GM12891 (cell line): ENCODE measurements around the gene GINM1.

Experiments
- DNase-seq: peaks from one replicate; pipeline ENCODE4 v3.0.0; 2011; ENCODE audit warnings: low spot score; ENCODE audit not compliant: insufficient read length
- FAIRE-seq: peaks from 2 replicates; lab custom pipeline; 2011; peaks lifted over from hg19 to GRCh38; lab: Jason Lieb, UNC
- PAX5 ChIP-seq: IDR thresholded peaks from 2 replicates; pipeline ENCODE4 v1.6.1; 2011; ENCODE audit warnings: low read length, moderate library complexity, mild to moderate bottlenecking; ENCODE audit not compliant: insufficient read depth, severe bottlenecking
- POLR2A ChIP-seq: IDR thresholded peaks from 2 replicates; pipeline ENCODE4 v1.6.1; 2011; ENCODE audit warnings: low read depth, low read length, control low read depth
- POLR2AphosphoS5 ChIP-seq: IDR thresholded peaks from 2 replicates; pipeline ENCODE4 v1.6.1; 2011; ENCODE audit warnings: low read depth, low read length, control low read depth
- POU2F2 ChIP-seq: IDR thresholded peaks from 2 replicates; pipeline ENCODE4 v1.6.1; 2011; ENCODE audit warnings: low read depth, mild to moderate bottlenecking, control low read depth, low read length, moderate library complexity
- SPI1 ChIP-seq: IDR thresholded peaks from 2 replicates; pipeline ENCODE4 v1.6.1; 2011; ENCODE audit warnings: low read depth, low read length, control low read depth
- TAF1 ChIP-seq: IDR thresholded peaks from 2 replicates; pipeline ENCODE4 v1.6.1; 2011; ENCODE audit warnings: low read depth, low read length, control low read depth

The GINM1 gene

GRCh38 chr6:149592983-149593382 is 26.8 kb downstream of the GINM1 start:
- FAIRE-seq: no peak
- TF ChIP-seq SPI1 (no peak), POLR2AphosphoS5 (no peak), PAX5 (no peak), POLR2A (no peak), POU2F2 (no peak), TAF1 (no peak)

GRCh38 chr6:149593408-149593807 is 27.2 kb downstream of the GINM1 start:
- FAIRE-seq (no peak), DNase-seq (no peak)
- TF ChIP-seq POLR2A: no peak
- TF ChIP-seq POU2F2: no peak
- no peak for TF ChIP-seq TAF1
- no peak for TF ChIP-seq PAX5
- TF ChIP-seq POLR2AphosphoS5: no peak
- TF ChIP-seq SPI1: no peak

More at GRCh38 chr6:149592983-149593382, 26.8 kb downstream of the GINM1 start:
- DNase-seq: no peak

GRCh38 chr6:149600508-149600907 is 34.3 kb downstream of the GINM1 start:
- no peak for DNase-seq
- FAIRE-seq: no peak
- TF ChIP-seq TAF1 (no peak), POLR2AphosphoS5 (no peak), POLR2A (no peak), POU2F2 (no peak), PAX5 (no peak), SPI1 (no peak)

- DNase-seq: no peak
- no peak for TF ChIP-seq POLR2A
- TF ChIP-seq PAX5: no peak
- no peak for TF ChIP-seq POLR2AphosphoS5
- no peak for FAIRE-seq
These were observed 42.3 kb downstream of the GINM1 start for GRCh38 chr6:149608381-149608982.

GRCh38 chr6:149614337-149614736 is 48.2 kb downstream of the GINM1 start:
- FAIRE-seq: no peak
- no peak for DNase-seq
- TF ChIP-seq TAF1: no peak
- no peak for TF ChIP-seq POU2F2
- no peak for TF ChIP-seq POLR2AphosphoS5
- no peak for TF ChIP-seq SPI1
- TF ChIP-seq POLR2A: no peak
- TF ChIP-seq PAX5: no peak

- no peak for DNase-seq
- no peak for FAIRE-seq
- TF ChIP-seq TAF1: no peak
- TF ChIP-seq POLR2AphosphoS5: no peak
- TF ChIP-seq POU2F2: no peak
- no peak for TF ChIP-seq POLR2A
- TF ChIP-seq PAX5: no peak
- no peak for TF ChIP-seq SPI1
These were observed 49.6 kb downstream of the GINM1 start for GRCh38 chr6:149615805-149616204.

- DNase-seq: no peak
- no peak for TF ChIP-seq POLR2A
- TF ChIP-seq TAF1: no peak
- no peak for TF ChIP-seq POU2F2
- no peak for TF ChIP-seq SPI1
- no peak for TF ChIP-seq POLR2AphosphoS5
- no peak for TF ChIP-seq PAX5
- FAIRE-seq: no peak
These were observed 61.5 kb downstream of the GINM1 start for GRCh38 chr6:149627672-149628071.

- FAIRE-seq (peak; percentile 87), DNase-seq (no peak)
- TF ChIP-seq POLR2A: no peak
- peak; percentile 84 for TF ChIP-seq SPI1
- TF ChIP-seq POLR2AphosphoS5: no peak
- TF ChIP-seq PAX5: no peak
- TF ChIP-seq POU2F2: no peak
These were observed 62.8 kb downstream of the GINM1 start for GRCh38 chr6:149628875-149629510.

GRCh38 chr6:149634315-149634714 is 68.1 kb downstream of the GINM1 start:
- FAIRE-seq (no peak), DNase-seq (no peak)
- TF ChIP-seq TAF1 (no peak), PAX5 (no peak), POU2F2 (no peak), POLR2AphosphoS5 (no peak)

GRCh38 chr6:149636124-149636523 is 69.9 kb downstream of the GINM1 start:
- FAIRE-seq (no peak), DNase-seq (no peak)
- TF ChIP-seq SPI1 (no peak), PAX5 (no peak), TAF1 (no peak), POLR2AphosphoS5 (no peak), POLR2A (no peak), POU2F2 (no peak)
